ENCODE measurements around the gene MAP1LC3B2. TPM values are rescaled to one million over a fixed set of nuclear protein-coding genes. Genes with fewer than 3 reads are reported as not detected.

MAP1LC3B2 gene
- total RNA-seq, 1 experiment from 2014 or later, result 1.5 TPM

GRCh38 chr12:116624516-116624915 is 65.3 kb downstream of the MAP1LC3B2 start:
- H3K4me1 Mint-ChIP-seq, result peaks cover 14 to 20% of the 10 kb centered on the region in 2 experiments

More at GRCh38 chr12:116624516-116624915, 65.3 kb downstream of the MAP1LC3B2 start:
- Histone ChIP-seq H3K14ac (ENCODE audit: insufficient read depth, low read length) (no peak overlapping the region), H3K18ac (ENCODE audit: insufficient read length, low read depth, low read length) (no peak overlapping the region), H3K4me2 (ENCODE audit: insufficient read depth, insufficient read length, low read length) (no peak overlapping the region), H2AFZ (ENCODE audit: low read length) (no peak overlapping the region), H3T11ph (ENCODE audit: low read length) (no peak overlapping the region), H3K9me3 (ENCODE audit: control insufficient read depth, low read depth, low read length) (peaks cover 6% of the 10 kb centered on the region), H2BK12ac (ENCODE audit: insufficient read length, low read depth, low read length) (no peak overlapping the region), H2AK5ac (ENCODE audit: insufficient read length, low read length) (no peak overlapping the region), H3K56ac (ENCODE audit: insufficient read length, low read depth, low read length) (no peak overlapping the region), H3K23ac (ENCODE audit: insufficient read length, low read depth, low read length) (no peak overlapping the region), H2BK15ac (ENCODE audit: low read depth, low read length) (no peak overlapping the region), H3K4ac (ENCODE audit: low read depth, low read length) (no peak overlapping the region), H2BK120ac (ENCODE audit: low read depth, low read length, poor library complexity, severe bottlenecking) (no peak overlapping the region), H4K91ac (ENCODE audit: insufficient read length, low read depth, low read length) (no peak overlapping the region), H4K8ac (replicated peaks; ENCODE audit: insufficient read length, low read depth, low read length) (no peak overlapping the region), H3K4me1 (ENCODE audit: insufficient read depth, low read length) (no peaks in the 10 kb centered on the region), H4K20me1 (ENCODE audit: control insufficient read depth, insufficient read depth, insufficient read length) (no peaks in the 10 kb centered on the region), H3K79me2 (ENCODE audit: insufficient read depth, low read length) (no peaks in the 10 kb centered on the region), H3K27me3 (ENCODE audit: insufficient read depth, low read length) (no peaks in the 10 kb centered on the region), H2BK5ac (ENCODE audit: insufficient read length, low read length) (no peak overlapping the region), H4K5ac (ENCODE audit: insufficient read length, low read depth, low read length) (no peak overlapping the region), H2BK20ac (ENCODE audit: low read depth, low read length, poor library complexity, severe bottlenecking) (no peak overlapping the region), H3K9ac (ENCODE audit: extremely low read depth, insufficient read length, low read length) (no peak overlapping the region), H3K23me2 (ENCODE audit: insufficient read length, low read depth, low read length, poor library complexity, severe bottlenecking) (no peaks in the 10 kb centered on the region), H3K79me1 (ENCODE audit: insufficient read depth, low read depth, low read length, poor library complexity, severe bottlenecking) (no peaks in the 10 kb centered on the region), H3K27ac (ENCODE audit: insufficient read length, low read depth, low read length) (no peak overlapping the region)
- Mint-ChIP-seq H3K9me3 (peaks cover 15 to 17% of the 10 kb centered on the region in 2 experiments), H3K27ac (peak overlapping the region in 1 of 3 experiments; percentile 48; a peak in 1 of 7 replicates), H3K4me3 (no peak overlapping the region), H3K36me3 (ENCODE audit: insufficient read depth in 1 of 3, low read depth in 3 of 3) (peaks cover 3 to 16% (median 3%) of the 10 kb centered on the region in 3 experiments; a peak in 5 of 7 replicates), H3K27me3 (ENCODE audit: low read depth) (peaks cover 4% of the 10 kb centered on the region)
- no peak for DNase-seq
- WGBS (ENCODE audit: extremely low coverage, insufficient read length, low lambda C conversion rate), result no CpG with 5 or more reads among the region's 8 CpGs
- no peak for TF ChIP-seq CTCF (conservative IDR thresholded peaks at IDR 0.05)
